Transverse colon (tissue), 4 donors: ENCODE data around the gene IL6R. TPM values are rescaled to one million over a fixed set of nuclear protein-coding genes. Genes with fewer than 3 reads are reported as not detected.

Source experiments
- DNase-seq: peaks from one replicate; pipeline ENCODE4 v3.0.0-alpha.2; 2019
- H3K27ac ChIP-seq, 4 donors: fragments of 200-600 bp; sonication (generic); 2 replicates each; pipeline ENCODE4 v1.5.1; 2016 to 2018; ENCODE audit warnings: inconsistent platforms in 4 of 4
- H3K27me3 ChIP-seq: fragments of 200-600 bp; sonication (generic); 2 replicates; pipeline ENCODE4 v1.5.1; 2017; ENCODE audit warnings: inconsistent platforms
- H3K36me3 ChIP-seq, 4 donors: fragments of 200-600 bp; sonication (generic); 2 replicates each; pipeline ENCODE4 v1.5.1; 2017 to 2019; ENCODE audit warnings: inconsistent platforms in 4 of 4
- H3K4me1 ChIP-seq, 4 donors: fragments of 200-600 bp; sonication (generic); 2 replicates each; pipeline ENCODE4 v1.5.1; 2017 to 2020; ENCODE audit warnings: inconsistent platforms in 4 of 4
- H3K4me3 ChIP-seq, 4 donors: fragments of 200-600 bp; sonication (generic); 1 replicate in 1 of 4; 2 replicates in 3 of 4; pipeline versions ENCODE4 v1.5.1 to v1.6.1; 2017 to 2019; ENCODE audit warnings: inconsistent platforms in 4 of 4
- H3K9me3 ChIP-seq, 2 donors: fragments of 200-600 bp; sonication (generic); 2 replicates each; pipeline ENCODE4 v1.5.1; 2017 to 2019; ENCODE audit warnings: inconsistent platforms in 2 of 2
- EP300 ChIP-seq: sonication (generic); formaldehyde crosslinking; IDR thresholded peaks from one replicate; pipeline ENCODE4 v1.6.1; 2017; ENCODE audit warnings: antibody characterized with exemption, low read depth
- POLR2A ChIP-seq: fragments of 450-650 bp; IDR thresholded peaks from one replicate; pipeline ENCODE4 v1.6.1; 2016; ENCODE audit warnings: antibody characterized with exemption, mild to moderate bottlenecking, moderate library complexity
- POLR2AphosphoS5 ChIP-seq, 3 donors: sonication (generic); formaldehyde crosslinking; IDR thresholded peaks; one replicate each; pipeline ENCODE4 v1.6.1; 2016; ENCODE audit warnings: antibody characterized with exemption in 3 of 3
- WGBS, 2 donors: methylation state at CpG; one replicate each; pipeline ENCODE4 v1.1.5; 2018; ENCODE audit warnings: low coverage in 1 of 2; 5-methylcytosine and 5-hydroxymethylcytosine counted together
- in situ Hi-C, 4 donors: fragments of 200-750 bp; cut with MboI; loops; one replicate each; pipeline versions ENCODE4 v1.15.0 to v1.15.1; 2017; ENCODE audit warnings: low sequenced_read_pairs in 3 of 4, low pct_ligation_motif_present in 1 of 4, low pct_unique_long_range_greater_than_20kb in 1 of 4
- intact Hi-C: fragments of 100-400 bp; cut with DNase I; formaldehyde crosslinking; loops from one replicate; pipeline ENCODE4 v1.15.1; 2023; ENCODE audit warnings: low total_unique reads
- total RNA-seq, 4 donors: library from RNA; depleted of rRNA; stranded (reverse); fragments of >200 nt; gene quantifications; one replicate each; pipeline ENCODE4 v1.1.0, GENCODE V29; 2016
- TF ChIP-seq, protein P1 (sequence below), 5 experiments: fragments of 200-600 bp in 3 of 5; fragments of 450-650 bp in 2 of 5; sonication (generic) in 3 of 5; IDR thresholded peaks; 1 replicate in 2 of 5; 2 replicates in 3 of 5; pipeline ENCODE4 v1.5.1; 2016 to 2017; ENCODE audit warnings: antibody characterized with exemption in 5 of 5, inconsistent platforms in 3 of 5, mild to moderate bottlenecking in 2 of 5, moderate library complexity in 1 of 5

IL6R gene
- total RNA-seq, 4 donors from 2014 or later = 10.7 to 107 (median 77.3) TPM

DNA sequence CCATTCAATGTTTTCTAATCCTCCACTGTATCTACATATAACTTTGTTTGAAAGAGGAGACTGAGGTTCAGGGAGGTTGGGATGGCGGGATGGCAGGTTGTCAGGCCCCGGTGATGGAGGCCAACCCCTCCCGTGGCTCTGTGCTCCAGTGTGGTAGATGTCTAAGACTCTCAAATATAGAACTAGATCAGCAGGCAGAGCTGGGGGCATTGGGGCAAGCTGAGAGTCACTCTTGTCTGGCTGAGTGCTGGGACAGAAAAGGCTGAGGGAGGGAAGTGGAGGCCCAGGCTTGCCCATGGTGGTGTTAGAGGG lies 1.7 kb downstream of the IL6R start:
- intact Hi-C loops (loop anchor here (5.0 kb wide), 1 partner anchor 35 kb away; no protein-coding TSS in a partner anchor), in situ Hi-C loops (loop anchor here in 2 of 4 donors (10.0 kb wide), 1 partner anchor 68 kb away; no protein-coding TSS in a partner anchor)
- Histone ChIP-seq H3K9me3 (no peaks in the 10 kb centered on the region), H3K36me3 (no peaks in the 10 kb centered on the region), H3K27ac (peak overlapping the region; percentile 95 to 99 (median 99)), H3K4me1 (peaks cover 34 to 62% (median 40%) of the 10 kb centered on the region in 4 donors), H3K4me3 (peak overlapping the region; percentile 74 to 82 (median 78)), H3K27me3 (no peaks in the 10 kb centered on the region)
- DNase-seq = no peak
- WGBS, 2 donors = 83% methylated on average over 3 of the region's 3 CpGs; no CpG with 5 or more reads in 1 of the 2 donors
- no peak for TF ChIP-seq EP300
- TF ChIP-seq POLR2A = no peak
- TF ChIP-seq, protein P1, sequence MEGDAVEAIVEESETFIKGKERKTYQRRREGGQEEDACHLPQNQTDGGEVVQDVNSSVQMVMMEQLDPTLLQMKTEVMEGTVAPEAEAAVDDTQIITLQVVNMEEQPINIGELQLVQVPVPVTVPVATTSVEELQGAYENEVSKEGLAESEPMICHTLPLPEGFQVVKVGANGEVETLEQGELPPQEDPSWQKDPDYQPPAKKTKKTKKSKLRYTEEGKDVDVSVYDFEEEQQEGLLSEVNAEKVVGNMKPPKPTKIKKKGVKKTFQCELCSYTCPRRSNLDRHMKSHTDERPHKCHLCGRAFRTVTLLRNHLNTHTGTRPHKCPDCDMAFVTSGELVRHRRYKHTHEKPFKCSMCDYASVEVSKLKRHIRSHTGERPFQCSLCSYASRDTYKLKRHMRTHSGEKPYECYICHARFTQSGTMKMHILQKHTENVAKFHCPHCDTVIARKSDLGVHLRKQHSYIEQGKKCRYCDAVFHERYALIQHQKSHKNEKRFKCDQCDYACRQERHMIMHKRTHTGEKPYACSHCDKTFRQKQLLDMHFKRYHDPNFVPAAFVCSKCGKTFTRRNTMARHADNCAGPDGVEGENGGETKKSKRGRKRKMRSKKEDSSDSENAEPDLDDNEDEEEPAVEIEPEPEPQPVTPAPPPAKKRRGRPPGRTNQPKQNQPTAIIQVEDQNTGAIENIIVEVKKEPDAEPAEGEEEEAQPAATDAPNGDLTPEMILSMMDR (IDR thresholded peaks at IDR 0.05) = no peak

DNA sequence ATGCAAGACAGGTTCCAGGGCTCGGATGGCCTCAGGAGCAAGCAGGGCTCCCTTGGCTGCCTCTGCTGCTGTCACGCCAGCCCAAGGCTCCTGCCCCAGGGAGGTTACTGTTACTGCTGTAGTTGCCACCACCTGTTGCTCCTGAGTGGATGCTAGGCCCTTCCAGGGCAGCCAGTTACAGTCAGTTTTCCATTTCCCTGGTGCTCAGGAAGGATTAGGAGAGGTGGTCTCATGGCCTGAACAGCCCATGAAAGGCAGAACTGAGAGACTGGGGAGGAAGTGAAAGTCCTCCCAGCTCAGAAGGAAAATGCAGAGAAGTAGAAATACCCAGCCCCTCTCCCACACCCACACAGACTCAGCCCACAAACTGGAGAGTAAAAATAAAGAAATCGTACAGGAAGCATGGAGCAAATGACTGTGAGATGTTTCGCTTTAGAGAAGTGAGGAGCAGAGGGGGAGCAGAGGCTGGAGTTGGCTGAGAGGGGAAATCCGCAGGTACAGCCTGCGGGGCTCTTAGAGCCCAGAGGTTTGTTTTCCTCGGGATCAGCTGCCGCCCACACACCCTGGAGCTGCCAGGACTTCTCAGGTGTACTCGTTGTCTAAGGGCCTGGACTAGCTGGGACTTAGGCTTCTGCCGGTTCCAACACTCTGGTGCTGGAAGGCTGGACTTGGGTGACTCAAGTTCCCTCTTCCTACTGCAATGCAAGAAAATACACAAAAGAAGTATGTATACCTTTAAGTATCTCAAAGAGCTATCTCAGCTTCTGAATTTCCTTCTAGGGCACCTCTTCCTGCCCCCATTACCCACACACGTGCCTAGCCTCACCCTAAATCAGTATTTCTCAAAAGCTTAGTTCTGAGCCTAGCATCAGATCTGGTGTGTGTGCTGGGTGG lies 2.3 kb downstream of the IL6R start:
- WGBS, 2 donors = 17 to 47% methylated on average over 1 to 11 of the region's 11 CpGs
- Histone ChIP-seq H3K9me3 (no peaks in the 10 kb centered on the region), H3K4me3 (peak overlapping the region in 3 of 4 donors; percentile 74 to 82 (median 81)), H3K27me3 (no peaks in the 10 kb centered on the region), H3K4me1 (peaks cover 34 to 62% (median 40%) of the 10 kb centered on the region in 4 donors), H3K36me3 (no peaks in the 10 kb centered on the region), H3K27ac (peak overlapping the region; percentile 95 to 99 (median 99))
- DNase-seq = no peak
- intact Hi-C loops (loop anchor here (5.0 kb wide), 1 partner anchor 35 kb away; no protein-coding TSS in a partner anchor), in situ Hi-C loops (loop anchor here in 2 of 4 donors (10.0 kb wide), 1 partner anchor 67 kb away; no protein-coding TSS in a partner anchor)
- TF ChIP-seq POLR2A (no peak), POLR2AphosphoS5 (IDR thresholded peaks at IDR 0.05) (peak in 1 of 3 donors; percentile 33)

DNA sequence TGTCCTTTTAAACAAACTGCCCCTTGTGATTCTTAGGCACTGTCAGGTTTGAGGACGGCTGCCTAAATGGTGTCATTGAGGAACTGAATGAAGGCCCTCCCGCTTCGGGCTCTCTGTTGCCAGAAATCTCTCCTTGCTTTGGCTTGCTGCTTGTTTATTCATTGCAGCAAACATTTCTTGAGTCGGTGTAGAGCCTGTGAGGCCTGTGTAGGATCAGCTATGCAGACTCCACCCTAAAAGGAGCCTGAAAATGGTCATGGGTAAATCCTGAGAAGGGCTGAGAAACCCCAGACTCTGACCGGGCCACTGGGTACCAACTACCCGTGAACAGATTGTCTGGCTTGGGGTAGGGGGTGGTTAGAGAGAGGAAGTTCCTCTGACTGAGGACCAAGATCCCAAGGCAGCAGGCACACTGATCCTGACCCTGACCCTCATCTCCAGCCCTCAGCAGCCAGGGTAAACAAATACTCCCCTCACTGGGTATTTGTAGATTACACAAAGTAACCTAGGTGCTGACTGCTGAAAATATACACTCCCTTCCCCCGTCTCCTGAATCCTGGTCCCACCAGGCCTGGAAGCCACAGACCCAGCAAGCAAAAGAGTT lies 3.1 kb downstream of the IL6R start:
- Histone ChIP-seq H3K27ac (peak overlapping the region; percentile 95 to 99 (median 99)), H3K4me1 (peaks cover 34 to 62% (median 40%) of the 10 kb centered on the region in 4 donors), H3K36me3 (no peaks in the 10 kb centered on the region), H3K27me3 (no peaks in the 10 kb centered on the region), H3K9me3 (no peaks in the 10 kb centered on the region), H3K4me3 (peak overlapping the region in 1 of 4 donors; percentile 74)
- intact Hi-C loops = loop anchor here (5.0 kb wide), 1 partner anchor 34 kb away; no protein-coding TSS in a partner anchor
- 47 to 63% methylated on average over 3 to 7 of the region's 7 CpGs for whole genome bisulfite sequencing, 2 donors
- in situ Hi-C loops = loop anchor here in 2 of 4 donors (10.0 kb wide), 1 partner anchor 67 kb away; no protein-coding TSS in a partner anchor
- TF ChIP-seq EP300 = no peak
- no peak for TF ChIP-seq POLR2A
- peak in 2 of 3 donors; percentile 60 to 77 for TF ChIP-seq POLR2AphosphoS5 (IDR thresholded peaks at IDR 0.05)
- DNase-seq = no peak

DNA sequence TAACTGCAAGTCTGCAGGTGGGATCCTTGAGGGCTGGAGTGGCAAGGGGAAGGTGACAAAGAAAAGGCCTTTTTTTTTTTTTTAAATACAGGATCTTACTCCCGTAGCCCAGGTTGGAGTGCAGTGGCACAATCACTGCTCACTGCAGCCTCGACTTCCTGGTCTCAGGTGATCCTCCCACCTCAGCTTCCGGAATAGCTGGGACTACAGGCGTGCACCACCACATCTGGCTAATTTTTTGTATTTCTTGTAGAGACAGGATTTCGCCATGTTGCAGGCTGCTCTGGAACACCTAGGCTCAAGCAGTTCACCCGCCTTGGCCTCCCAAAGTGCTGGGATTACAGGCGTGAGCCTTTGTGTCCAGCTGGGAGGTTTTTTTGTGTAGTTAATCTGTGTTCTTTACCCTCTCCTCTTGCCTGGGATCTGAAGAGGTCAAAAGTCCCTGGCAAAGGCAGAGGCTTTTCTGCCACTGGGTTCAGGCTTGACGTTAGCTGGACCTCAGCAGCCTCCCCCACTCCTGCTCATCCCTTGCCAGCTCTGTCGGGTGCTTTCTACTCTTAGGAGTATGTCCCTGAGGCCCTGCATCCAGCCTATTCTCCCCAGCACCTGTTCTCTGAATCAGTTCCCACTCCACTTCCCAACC lies 5.2 kb downstream of the IL6R start:
- no peak for DNase-seq
- Histone ChIP-seq H3K9me3 (no peaks in the 10 kb centered on the region), H3K36me3 (no peaks in the 10 kb centered on the region), H3K4me3 (no peak overlapping the region), H3K27ac (peak overlapping the region; percentile 95 to 99 (median 99)), H3K4me1 (peaks cover 30 to 62% (median 36%) of the 10 kb centered on the region in 4 donors), H3K27me3 (no peaks in the 10 kb centered on the region)
- intact Hi-C loops = no loop called here
- in situ Hi-C loops = no loop called here
- 80 to 81% methylated on average over 6 to 9 of the region's 9 CpGs for WGBS, 2 donors
- TF ChIP-seq POLR2A (no peak), EP300 (no peak)
- TF ChIP-seq, protein P1 (IDR thresholded peaks at IDR 0.05) = no peak
